T-helper 2 cell treated with Interferon-gamma antibody and Interleukin-4, amounts not matched to agents 5 μg/mL and 100 μg/mL, for 36 hours (primary cell): Measurements from ENCODE around the gene SZT2.

Source experiments
- DNase-seq: peaks from one replicate; pipeline ENCODE4 v3.0.0; 2021; ENCODE audit warnings: low spot score
- H3K27ac Mint-ChIP-seq: one replicate; pipeline ENCODE4 v1.8.0; 2021; ENCODE audit warnings: mild to moderate bottlenecking, mixed read lengths
- H3K27me3 Mint-ChIP-seq: one replicate; pipeline ENCODE4 v1.8.0; 2021; ENCODE audit warnings: low read depth, mixed read lengths
- H3K36me3 Mint-ChIP-seq: one replicate; pipeline ENCODE4 v1.8.0; 2021; ENCODE audit warnings: low read depth, mixed read lengths
- H3K4me1 Mint-ChIP-seq: one replicate; pipeline ENCODE4 v1.8.0; 2021; ENCODE audit warnings: low read depth, mixed read lengths
- H3K4me3 Mint-ChIP-seq: one replicate; pipeline ENCODE4 v1.8.0; 2022; ENCODE audit warnings: mild to moderate bottlenecking, moderate library complexity, mixed read lengths
- H3K9me3 Mint-ChIP-seq: one replicate; pipeline ENCODE4 v1.8.0; 2021; ENCODE audit warnings: mixed read lengths

The SZT2 gene

DNA sequence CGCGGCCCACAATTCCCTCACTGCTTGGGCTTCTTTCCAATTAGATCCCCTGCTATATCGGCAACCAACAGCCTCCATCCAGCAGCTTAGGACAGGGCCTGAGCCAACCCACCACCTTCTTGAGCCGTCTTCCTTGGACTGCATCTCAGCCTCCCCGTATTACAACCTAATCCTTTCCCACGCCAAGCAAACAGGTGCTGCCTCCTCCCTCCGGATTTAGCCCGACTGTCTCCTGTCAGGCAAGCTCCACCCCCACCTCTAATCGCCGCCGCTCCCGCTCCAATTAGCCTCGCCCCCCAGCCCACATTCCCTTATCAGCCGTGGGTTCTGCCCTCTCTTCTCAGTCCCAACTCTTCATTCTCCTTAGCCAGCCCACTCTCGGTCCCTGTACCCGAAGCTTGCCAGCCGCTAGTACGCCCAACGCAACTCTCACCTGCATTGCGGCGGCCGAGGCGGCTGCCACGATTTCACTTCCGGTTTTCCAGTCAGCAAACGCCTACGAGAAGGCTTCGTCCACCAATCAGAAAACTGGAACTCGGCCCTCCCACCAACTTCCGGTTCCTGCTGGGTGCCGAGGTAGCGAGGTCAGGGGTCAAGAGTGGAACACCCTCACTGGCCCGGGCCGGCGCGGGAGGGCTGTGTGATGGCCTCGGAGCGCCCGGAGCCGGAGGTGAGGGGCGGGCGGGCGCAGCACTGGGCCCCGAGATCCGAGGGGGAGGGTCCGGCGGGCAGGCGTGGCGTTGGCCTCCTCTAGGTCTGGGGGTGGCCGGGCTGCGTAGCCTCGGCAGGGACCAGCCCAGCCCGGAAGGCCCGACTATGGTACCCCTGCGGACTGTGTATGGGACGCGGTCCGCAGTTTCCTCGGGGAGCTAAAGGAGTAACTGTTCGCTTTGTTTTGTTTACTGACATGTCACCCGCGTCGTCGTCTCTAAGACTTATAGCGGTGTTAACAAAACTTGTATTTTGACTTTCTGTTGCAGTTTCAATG lies at the start of gene SZT2, which contains the start of gene MED8:
SZT2 (plus strand) TSS at position 574 of the 988 bp plus-strand sequence; CDS start at position 644, 70 bp downstream.
MED8 (minus strand) TSS at position 475 of the 988 bp plus-strand sequence; CDS start at position 439, 36 bp downstream.
- H3K36me3 Mint-ChIP-seq, result peaks cover 32% of the 10 kb centered on the region
- H3K27me3 Mint-ChIP-seq, result no peaks in the 10 kb centered on the region
- H3K4me3 Mint-ChIP-seq, result peak within 1 kb of the TSS; percentile 99
- H3K4me1 Mint-ChIP-seq, result peaks cover 26% of the 10 kb centered on the region
- peak; percentile 94 for DNase-seq
- no peaks in the 10 kb centered on the region for H3K9me3 Mint-ChIP-seq
- peak within 1 kb of the TSS; percentile 92 for H3K27ac Mint-ChIP-seq

DNA sequence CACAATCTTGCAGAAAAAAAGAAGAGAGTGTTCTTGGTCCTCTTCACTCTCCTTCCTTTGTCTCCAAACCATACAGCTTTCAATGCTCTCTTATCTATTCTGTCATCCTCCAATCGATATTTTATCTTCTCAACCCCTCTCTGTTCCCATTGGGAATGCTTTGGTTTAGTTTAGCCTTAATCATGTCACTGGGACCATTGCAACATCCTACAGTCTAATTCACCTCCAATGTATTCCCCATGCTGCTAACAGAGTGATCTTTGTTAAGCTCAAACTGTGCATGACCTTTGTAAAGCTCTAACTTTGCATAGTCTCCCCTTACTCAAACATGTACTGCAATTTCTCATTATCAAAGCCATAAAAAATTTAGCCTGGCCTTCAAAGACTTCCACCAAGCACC lies 49.1 kb upstream of the SZT2 start:
- no peak for DNase-seq
- Mint-ChIP-seq H3K9me3 (no peaks in the 10 kb centered on the region), H3K4me3 (no peak overlapping the region), H3K27ac (no peak overlapping the region), H3K36me3 (no peaks in the 10 kb centered on the region), H3K4me1 (no peaks in the 10 kb centered on the region), H3K27me3 (no peaks in the 10 kb centered on the region)

DNA sequence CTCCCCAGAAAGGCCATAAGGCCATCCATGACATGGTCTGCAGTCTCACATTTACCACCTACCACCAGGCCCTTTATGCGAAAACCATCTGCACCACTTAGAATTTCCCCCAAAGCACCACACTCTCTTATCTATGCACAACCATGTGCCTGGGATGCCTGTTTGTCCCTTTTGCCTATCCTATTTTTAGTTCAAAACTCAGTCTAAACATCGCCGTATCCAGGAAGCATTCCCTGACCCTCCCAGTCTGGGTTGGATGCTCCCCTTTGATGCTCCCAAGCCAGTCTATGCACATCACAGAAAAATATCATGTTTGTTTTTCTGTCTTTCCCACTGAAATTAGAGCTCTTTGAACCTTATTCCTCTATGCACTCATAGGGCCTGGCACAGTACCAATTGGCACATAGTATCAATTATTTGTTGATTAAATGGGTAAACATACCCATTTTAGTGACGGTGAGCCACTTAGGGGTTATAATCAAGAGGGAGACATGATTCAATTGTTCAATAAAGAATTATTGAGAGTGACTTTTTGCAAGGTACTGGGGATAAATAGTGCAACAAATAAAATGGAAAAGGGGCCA lies 45.3 kb upstream of the SZT2 start:
- Mint-ChIP-seq H3K4me1 (peaks cover 2% of the 10 kb centered on the region), H3K27ac (no peak overlapping the region), H3K9me3 (no peaks in the 10 kb centered on the region), H3K4me3 (no peak overlapping the region), H3K27me3 (no peaks in the 10 kb centered on the region), H3K36me3 (no peaks in the 10 kb centered on the region)
- DNase-seq, result no peak

DNA sequence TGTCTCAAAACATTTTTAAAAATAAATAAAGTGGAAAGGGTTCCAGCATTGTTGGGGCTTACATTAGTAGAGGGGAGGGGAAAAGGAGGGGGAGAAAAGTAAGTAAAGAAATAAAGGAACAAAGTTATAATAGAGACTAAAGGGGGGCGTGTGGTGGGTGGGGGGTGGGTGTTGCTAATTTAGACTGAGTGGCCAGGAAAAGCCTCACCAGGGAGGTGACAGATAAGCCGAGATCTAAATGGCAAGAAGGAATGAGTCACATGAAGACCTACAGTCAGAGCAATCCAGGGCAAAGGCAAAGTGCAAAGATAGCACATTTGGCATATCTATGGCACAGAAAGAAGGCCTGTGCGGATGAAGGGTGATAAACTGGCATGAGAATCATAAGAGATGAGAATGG lies 44.6 kb upstream of the SZT2 start:
- Mint-ChIP-seq H3K4me3 (no peak overlapping the region), H3K27me3 (no peaks in the 10 kb centered on the region), H3K4me1 (peaks cover 6% of the 10 kb centered on the region), H3K9me3 (no peaks in the 10 kb centered on the region), H3K27ac (no peak overlapping the region), H3K36me3 (no peaks in the 10 kb centered on the region)
- peak; percentile 23 for DNase-seq

DNA sequence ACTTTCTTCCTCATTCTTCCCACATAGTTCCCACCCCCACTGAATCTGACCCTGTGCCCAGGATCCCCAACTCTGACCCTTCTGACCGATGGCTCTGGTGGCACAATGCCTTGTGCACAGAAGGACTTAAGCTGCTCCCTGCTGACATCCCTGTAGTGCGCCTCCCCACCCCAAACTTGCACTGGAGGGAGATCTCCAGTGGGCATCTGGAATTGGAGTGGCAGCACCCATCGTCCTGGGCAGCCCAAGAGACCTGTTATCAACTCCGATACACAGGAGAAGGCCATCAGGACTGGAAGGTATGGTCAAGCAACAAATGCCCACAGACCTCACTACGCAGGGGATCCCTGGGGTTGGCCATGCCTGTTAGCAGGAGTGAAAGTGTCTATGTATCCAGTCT lies 43.1 kb upstream of the SZT2 start:
- Mint-ChIP-seq H3K27ac (no peak overlapping the region), H3K4me3 (no peak overlapping the region), H3K9me3 (no peaks in the 10 kb centered on the region), H3K27me3 (no peaks in the 10 kb centered on the region), H3K36me3 (no peaks in the 10 kb centered on the region), H3K4me1 (peaks cover 9% of the 10 kb centered on the region)
- DNase-seq, result no peak

DNA sequence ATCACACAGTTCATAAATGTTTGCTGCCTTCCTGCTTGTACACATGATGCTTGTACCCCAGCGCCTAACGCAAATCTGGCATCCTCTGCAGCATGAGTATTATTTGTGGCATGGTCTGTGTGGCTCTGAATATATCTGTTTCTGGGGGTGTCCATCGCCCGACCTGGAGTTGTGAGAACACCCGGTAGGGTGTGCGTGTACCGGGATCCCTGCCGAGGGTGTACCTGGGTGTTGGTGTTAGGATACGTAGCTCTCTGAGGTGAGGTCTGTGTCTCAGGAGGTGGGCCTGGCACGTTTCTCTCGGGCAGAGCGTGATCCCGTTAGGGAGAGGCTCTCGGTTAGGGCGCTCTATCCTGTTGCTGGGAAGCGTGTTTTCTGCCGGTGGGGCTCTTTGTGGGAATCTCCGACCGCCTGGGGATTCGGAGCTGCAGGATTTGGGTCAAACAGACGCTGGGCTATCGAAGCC lies 41.3 kb upstream of the SZT2 start:
- Mint-ChIP-seq H3K4me3 (no peak overlapping the region), H3K4me1 (peaks cover 12% of the 10 kb centered on the region), H3K27ac (peak overlapping the region; percentile 45), H3K9me3 (no peaks in the 10 kb centered on the region), H3K27me3 (no peaks in the 10 kb centered on the region), H3K36me3 (no peaks in the 10 kb centered on the region)
- no peak for DNase-seq

DNA sequence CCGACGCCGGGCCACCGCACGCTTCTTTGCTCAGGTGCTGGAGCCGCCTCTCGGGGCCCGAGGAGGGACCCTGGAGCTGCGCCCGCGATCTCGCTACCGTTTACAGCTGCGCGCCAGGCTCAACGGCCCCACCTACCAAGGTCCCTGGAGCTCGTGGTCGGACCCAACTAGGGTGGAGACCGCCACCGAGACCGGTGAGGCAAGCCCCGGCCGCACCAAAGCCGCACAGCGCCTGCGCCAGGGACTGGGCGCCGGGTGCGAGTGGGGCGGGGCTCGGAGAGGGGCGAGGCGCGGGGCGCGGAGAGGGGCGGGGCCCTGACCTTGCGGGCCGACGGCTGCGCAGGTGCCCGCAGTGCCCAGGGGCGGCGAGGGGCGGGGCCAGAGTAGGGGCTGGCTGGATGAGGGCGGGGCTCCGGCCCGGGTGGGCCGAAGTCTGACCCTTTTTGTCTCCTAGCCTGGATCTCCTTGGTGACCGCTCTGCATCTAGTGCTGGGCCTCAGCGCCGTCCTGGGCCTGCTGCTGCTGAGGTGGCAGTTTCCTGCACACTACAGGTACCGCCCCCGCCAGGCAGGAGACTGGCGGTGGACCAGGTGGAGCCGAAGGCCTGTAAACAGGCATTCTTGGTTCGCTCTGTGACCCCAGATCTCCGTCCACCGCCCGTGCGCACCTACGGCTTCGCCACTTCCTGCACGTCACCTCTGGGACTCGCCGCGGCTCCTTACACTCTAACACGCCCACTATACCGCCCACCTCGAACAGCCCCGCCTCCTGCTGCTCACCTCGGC lies 40.7 kb upstream of the SZT2 start:
- peak; percentile 60 for DNase-seq
- Mint-ChIP-seq H3K4me1 (peaks cover 12% of the 10 kb centered on the region), H3K27ac (peak overlapping the region; percentile 82), H3K9me3 (no peaks in the 10 kb centered on the region), H3K36me3 (no peaks in the 10 kb centered on the region), H3K4me3 (peak overlapping the region; percentile 75), H3K27me3 (no peaks in the 10 kb centered on the region)

DNA sequence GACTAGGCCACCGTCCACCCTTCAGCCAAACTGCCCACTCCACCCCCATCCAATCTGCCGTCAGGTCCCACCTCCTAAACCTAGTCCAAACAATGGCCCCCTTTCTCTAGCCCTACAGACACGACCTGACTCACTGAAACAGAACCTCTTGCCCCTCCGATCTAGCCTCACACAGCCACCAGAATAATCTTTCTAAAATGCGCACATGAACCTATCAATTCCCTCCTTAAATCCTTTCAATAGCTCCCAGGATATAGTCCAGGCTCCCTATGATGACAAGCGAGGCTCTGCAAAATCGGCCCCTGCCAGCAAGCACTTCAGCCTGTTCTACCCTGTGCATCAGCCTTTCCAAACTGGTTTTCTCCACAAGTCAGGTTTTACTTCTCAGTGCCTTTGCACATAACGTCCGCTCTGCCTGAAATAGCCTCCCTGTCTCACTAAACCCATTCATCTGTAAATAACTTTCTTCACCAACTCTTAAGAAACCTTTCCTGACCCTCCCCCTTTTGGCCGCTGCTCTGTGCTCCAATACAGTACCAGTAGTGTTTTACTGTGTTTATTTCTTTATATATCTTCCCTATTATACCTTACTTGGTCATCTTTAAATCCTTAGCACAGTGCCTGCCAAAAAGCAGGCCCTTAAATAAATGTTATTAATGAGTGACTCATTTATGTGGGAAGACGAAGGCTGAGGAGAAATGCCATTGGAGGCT lies 39.9 kb upstream of the SZT2 start:
- Mint-ChIP-seq H3K36me3 (no peaks in the 10 kb centered on the region), H3K27me3 (no peaks in the 10 kb centered on the region), H3K9me3 (no peaks in the 10 kb centered on the region), H3K4me1 (peaks cover 12% of the 10 kb centered on the region), H3K27ac (peak overlapping the region; percentile 82), H3K4me3 (peak overlapping the region; percentile 75)
- no peak for DNase-seq

DNA sequence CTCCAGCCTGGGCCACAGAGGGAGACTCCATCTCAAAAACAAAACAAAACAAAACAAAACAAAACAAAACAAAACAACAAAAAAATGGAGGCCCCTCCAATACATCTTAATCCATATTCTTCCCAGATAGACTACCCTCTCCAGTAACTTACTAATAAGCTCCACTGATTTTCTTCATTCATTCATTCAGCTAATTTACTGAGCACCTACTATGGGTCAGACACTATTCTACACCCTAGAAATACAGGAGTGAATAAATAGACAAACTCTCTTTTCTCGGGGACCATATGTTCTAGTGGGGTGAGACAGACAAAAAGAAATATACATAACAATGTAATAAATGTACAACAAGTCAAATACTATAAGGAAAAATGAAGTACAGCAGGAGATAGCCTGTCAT lies 38.7 kb upstream of the SZT2 start:
- Mint-ChIP-seq H3K4me1 (peaks cover 12% of the 10 kb centered on the region), H3K4me3 (no peak overlapping the region), H3K36me3 (peaks cover 1% of the 10 kb centered on the region), H3K27me3 (no peaks in the 10 kb centered on the region), H3K9me3 (no peaks in the 10 kb centered on the region), H3K27ac (no peak overlapping the region)
- no peak for DNase-seq

DNA sequence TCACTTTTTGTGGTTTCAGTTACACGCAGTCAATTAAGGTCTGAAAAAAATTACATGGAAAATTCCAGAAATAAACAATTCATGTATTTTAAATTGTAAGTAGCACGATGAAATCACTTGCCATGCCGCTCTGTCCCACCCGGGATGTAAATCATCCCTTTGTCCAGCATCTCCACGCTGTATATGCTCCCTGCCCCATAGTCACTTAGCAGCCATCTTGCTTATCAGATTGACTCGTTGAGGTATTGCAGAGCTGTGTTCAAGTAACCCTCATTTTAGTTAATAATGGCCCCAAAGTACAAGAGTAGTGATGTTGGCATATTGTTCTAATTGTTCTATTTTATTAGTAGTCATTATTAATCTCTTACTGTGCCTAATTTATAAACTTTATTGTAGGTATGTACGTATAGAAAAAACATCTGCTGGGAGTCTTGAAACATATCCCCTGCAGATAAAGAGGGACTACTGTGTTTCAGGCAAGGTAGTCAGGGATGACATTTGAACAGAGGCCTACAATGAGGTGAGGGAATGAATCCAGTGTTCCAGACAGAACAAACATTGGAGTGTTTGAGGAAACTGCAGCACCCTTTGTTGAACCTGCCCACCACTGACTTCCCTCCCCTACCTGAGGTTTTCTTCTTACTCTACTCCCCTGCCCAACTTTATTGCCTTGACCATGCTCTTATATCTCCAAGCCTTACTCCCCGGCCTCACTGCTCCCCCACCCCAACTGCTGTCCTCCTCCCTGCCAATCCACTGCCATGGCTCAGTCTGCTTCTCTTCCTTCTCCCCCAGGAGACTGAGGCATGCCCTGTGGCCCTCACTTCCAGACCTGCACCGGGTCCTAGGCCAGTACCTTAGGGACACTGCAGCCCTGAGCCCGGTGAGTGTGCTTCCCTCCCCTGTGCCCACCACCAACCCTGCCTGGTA lies 38.0 kb upstream of the SZT2 start:
- Mint-ChIP-seq H3K4me3 (no peak overlapping the region), H3K36me3 (peaks cover 4% of the 10 kb centered on the region), H3K9me3 (no peaks in the 10 kb centered on the region), H3K27ac (no peak overlapping the region), H3K4me1 (peaks cover 12% of the 10 kb centered on the region), H3K27me3 (no peaks in the 10 kb centered on the region)
- no peak for DNase-seq

DNA sequence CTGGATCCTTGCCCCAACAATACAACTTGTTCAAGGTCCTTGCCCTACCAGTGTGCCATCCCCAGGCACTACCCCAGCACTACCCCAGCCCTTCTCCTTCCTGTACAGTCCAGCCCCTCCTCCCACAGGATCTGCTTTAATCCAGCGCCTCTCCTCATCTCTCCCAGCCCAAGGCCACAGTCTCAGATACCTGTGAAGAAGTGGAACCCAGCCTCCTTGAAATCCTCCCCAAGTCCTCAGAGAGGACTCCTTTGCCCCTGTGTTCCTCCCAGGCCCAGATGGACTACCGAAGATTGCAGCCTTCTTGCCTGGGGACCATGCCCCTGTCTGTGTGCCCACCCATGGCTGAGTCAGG lies 37.4 kb upstream of the SZT2 start:
- Mint-ChIP-seq H3K4me3 (no peak overlapping the region), H3K27me3 (no peaks in the 10 kb centered on the region), H3K27ac (no peak overlapping the region), H3K9me3 (no peaks in the 10 kb centered on the region), H3K36me3 (peaks cover 6% of the 10 kb centered on the region), H3K4me1 (peaks cover 14% of the 10 kb centered on the region)
- no peak for DNase-seq

DNA sequence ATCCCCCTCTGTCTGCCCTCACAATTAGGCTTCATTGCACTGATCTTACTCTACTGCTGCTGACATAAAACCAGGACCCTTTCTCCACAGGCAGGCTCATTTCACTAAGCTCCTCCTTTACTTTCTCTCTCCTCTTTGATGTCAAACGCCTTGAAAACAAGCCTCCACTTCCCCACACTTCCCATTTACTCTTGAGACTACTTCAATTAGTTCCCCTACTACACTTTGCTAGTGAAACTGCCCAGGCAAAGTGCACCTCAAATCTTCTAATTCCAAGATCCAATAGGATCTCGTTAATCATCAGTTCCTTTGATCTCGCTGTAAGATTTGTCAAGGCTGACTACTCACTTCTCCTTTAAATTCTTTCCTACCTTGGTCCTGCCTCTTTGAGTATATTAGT lies 36.8 kb upstream of the SZT2 start:
- Mint-ChIP-seq H3K36me3 (peaks cover 6% of the 10 kb centered on the region), H3K27me3 (no peaks in the 10 kb centered on the region), H3K9me3 (no peaks in the 10 kb centered on the region), H3K27ac (no peak overlapping the region), H3K4me3 (no peak overlapping the region), H3K4me1 (peaks cover 16% of the 10 kb centered on the region)
- no peak for DNase-seq
